Mucosa of rectum (tissue), 2 donors: ENCODE data around the gene DIPK1A.
"Not testable (repeated sequence)": the region's sequence is repeated elsewhere in the genome, so short reads cannot be mapped to it uniquely, and the experiment has no call there.

Experiments
- H3K27ac ChIP-seq, 2 donors: one replicate each; pipeline ENCODE4 v1.7.0; 2013; ENCODE audit warnings: inconsistent platforms in 2 of 2, low read depth in 2 of 2, low read length in 2 of 2
- H3K27me3 ChIP-seq, 2 donors: one replicate each; pipeline ENCODE4 v1.7.0; 2013; ENCODE audit warnings: low read length in 2 of 2; ENCODE audit not compliant: control insufficient read depth in 2 of 2, insufficient read depth in 2 of 2
- H3K36me3 ChIP-seq, 2 donors: one replicate each; pipeline ENCODE4 v1.7.0; 2013; ENCODE audit warnings: low read length in 2 of 2; ENCODE audit not compliant: control insufficient read depth in 2 of 2, insufficient read depth in 2 of 2
- H3K4me1 ChIP-seq, 2 donors: one replicate each; pipeline ENCODE4 v1.7.0; 2013; ENCODE audit warnings: low read length in 2 of 2, mild to moderate bottlenecking in 1 of 2; ENCODE audit not compliant: control insufficient read depth in 2 of 2, insufficient read depth in 2 of 2
- H3K4me3 ChIP-seq, 2 donors: one replicate each; pipeline ENCODE4 v1.7.0; 2013; ENCODE audit warnings: low read length in 2 of 2
- H3K9ac ChIP-seq, 2 donors: one replicate each; pipeline ENCODE4 v1.7.0; 2013; ENCODE audit warnings: low read length in 2 of 2, low read depth in 1 of 2, mild to moderate bottlenecking in 1 of 2
- H3K9me3 ChIP-seq, 2 donors: one replicate each; pipeline ENCODE4 v1.7.0; 2013; ENCODE audit warnings: low read length in 2 of 2; ENCODE audit not compliant: control insufficient read depth in 2 of 2
- donor health status: healthy.
- donor health status: Normal muscosa, but diverticular disease.

The DIPK1A gene

GRCh38 chr1:92980732-92981647 is 19.7 kb upstream of the DIPK1A start:
- Histone ChIP-seq H3K27ac (peak overlapping the region; percentile 62 to 70), H3K4me3 (no peak overlapping the region), H3K27me3 (no peaks in the 10 kb centered on the region), H3K9ac (no peak overlapping the region), H3K36me3 (no peaks in the 10 kb centered on the region), H3K4me1 (peaks cover 0 to 7% of the 10 kb centered on the region in 2 donors), H3K9me3 (no peaks in the 10 kb centered on the region)

GRCh38 chr1:92975551-92976232 is 14.4 kb upstream of the DIPK1A start:
- Histone ChIP-seq H3K27me3 (no peaks in the 10 kb centered on the region), H3K4me1 (peaks cover 0 to 6% of the 10 kb centered on the region in 2 donors), H3K9ac (no peak overlapping the region), H3K4me3 (no peak overlapping the region), H3K27ac (peak overlapping the region in 1 of 2 donors; percentile 32), H3K36me3 (no peaks in the 10 kb centered on the region), H3K9me3 (no peaks in the 10 kb centered on the region)

GRCh38 chr1:92974112-92974511 is 12.8 kb upstream of the DIPK1A start:
- not testable (repeated sequence) for H3K4me1 ChIP-seq, H3K9me3 ChIP-seq, H3K9ac ChIP-seq

DNA sequence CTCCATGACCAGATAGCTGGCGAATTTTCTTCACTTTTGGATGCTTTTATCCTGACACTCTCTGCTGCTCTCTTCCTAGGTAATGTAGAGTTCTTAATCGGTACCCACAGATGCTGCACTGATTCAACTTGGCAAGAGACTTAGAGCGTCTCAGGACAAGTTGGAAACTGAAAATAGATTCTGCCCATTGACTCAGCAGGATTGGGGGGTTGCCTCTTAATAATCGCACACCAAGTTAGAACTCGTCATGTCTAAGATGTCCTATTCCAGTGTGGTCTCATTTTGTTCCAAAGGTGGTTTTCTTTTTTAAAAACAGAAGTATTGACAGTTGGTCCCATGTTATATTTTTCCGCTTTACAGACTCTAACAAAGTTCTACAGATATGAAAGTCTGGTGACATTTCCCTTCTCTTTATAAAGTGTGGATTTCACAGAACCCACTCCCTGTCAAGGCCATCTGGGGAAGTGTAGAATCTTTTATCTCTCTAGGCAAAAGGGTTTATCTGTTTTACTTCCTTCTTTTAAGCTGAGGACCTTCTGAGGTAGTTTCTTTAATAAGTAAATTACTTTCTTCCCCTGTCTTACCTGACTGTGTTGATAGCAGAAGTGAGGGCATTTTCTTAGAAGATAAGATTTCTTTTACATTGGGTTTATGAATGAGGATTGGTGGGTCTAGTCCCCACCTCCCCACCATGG is 12.1 kb upstream of the DIPK1A start:
- no peaks in the 10 kb centered on the region for H3K27me3 ChIP-seq
- H3K36me3 ChIP-seq, result no peaks in the 10 kb centered on the region
- peaks cover 0 to 3% of the 10 kb centered on the region in 2 donors for H3K4me1 ChIP-seq
- peak overlapping the region in 1 of 2 donors; percentile 24 for H3K27ac ChIP-seq
- peak overlapping the region in 1 of 2 donors; percentile 8 for H3K4me3 ChIP-seq
- H3K9ac ChIP-seq, result no peak overlapping the region
- H3K9me3 ChIP-seq, result no peaks in the 10 kb centered on the region

More at GRCh38 chr1:92974112-92974511, 12.8 kb upstream of the DIPK1A start:
- H3K27me3 ChIP-seq, H3K36me3 ChIP-seq, H3K4me3 ChIP-seq: not testable (repeated sequence)
- peak overlapping the region in 1 of 2 donors; percentile 49 for H3K27ac ChIP-seq

- H3K27me3 ChIP-seq, result no peaks in the 10 kb centered on the region
- no peak overlapping the region for H3K4me3 ChIP-seq
- no peak overlapping the region for H3K9ac ChIP-seq
- H3K9me3 ChIP-seq, result no peaks in the 10 kb centered on the region
- H3K27ac ChIP-seq, result no peak overlapping the region
- H3K36me3 ChIP-seq, result no peaks in the 10 kb centered on the region
- H3K4me1 ChIP-seq, result peaks cover 0 to 7% of the 10 kb centered on the region in 2 donors
These were observed 11.3 kb upstream of the DIPK1A start for GRCh38 chr1:92972409-92973129.

DNA sequence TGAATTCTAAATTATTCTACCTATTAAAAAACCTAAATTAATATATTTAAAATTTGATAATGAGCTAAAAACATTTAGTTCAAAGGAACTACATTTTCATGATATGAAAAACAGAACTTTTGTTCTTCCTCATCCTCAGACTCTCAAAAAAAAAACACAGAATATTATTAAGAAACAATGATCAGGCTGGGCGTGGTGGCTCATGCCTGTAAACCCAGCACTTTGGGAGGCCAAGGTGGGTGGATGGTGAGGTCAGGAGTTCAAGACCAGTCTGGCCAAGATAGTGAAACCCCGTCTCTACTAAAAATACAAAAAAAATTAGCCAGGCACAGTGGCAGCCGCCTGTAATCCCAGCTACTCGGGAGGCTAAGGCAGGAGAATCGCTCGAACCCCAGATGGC is 10.7 kb upstream of the DIPK1A start:
- H3K27me3 ChIP-seq, H3K4me3 ChIP-seq, H3K9me3 ChIP-seq, H3K36me3 ChIP-seq, H3K27ac ChIP-seq, H3K9ac ChIP-seq, H3K4me1 ChIP-seq: not testable (repeated sequence)

DNA sequence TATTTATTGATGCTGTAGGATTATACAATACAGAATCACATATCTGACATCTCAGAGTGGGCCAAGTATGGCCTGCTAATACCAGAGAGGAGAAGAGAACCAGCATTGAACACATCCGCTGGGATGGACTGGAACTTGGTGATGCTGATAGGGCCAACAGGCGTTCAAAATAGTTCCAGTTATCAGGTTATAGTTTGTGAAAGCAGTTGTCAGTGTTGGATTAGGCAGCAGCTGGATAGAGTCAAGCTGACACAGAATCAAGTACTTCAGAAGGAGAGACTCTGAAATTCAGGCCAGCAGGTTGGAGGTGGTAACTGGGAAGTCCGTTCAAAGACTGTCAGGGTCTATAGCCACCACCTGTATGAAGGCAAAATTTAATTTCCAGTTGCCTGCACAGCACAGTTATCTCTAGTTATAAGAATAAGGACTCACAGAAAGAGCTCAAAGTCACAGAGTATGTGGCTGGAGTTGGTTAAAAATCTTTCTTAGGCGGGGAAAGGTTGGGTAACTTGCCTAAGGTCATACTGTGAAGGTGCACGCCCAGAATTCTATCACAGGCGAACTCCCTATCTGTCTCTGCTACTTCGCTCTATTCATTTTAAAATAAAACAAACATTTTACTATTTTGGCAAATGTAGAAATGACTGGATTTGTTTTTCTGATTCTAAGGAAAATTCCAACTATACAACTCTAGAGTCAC is 9.9 kb upstream of the DIPK1A start:
- peaks cover 0 to 7% of the 10 kb centered on the region in 2 donors for H3K4me1 ChIP-seq
- H3K27ac ChIP-seq, result no peak overlapping the region
- no peaks in the 10 kb centered on the region for H3K36me3 ChIP-seq
- no peaks in the 10 kb centered on the region for H3K9me3 ChIP-seq
- H3K27me3 ChIP-seq, result no peaks in the 10 kb centered on the region
- H3K4me3 ChIP-seq, result no peak overlapping the region
- no peak overlapping the region for H3K9ac ChIP-seq

GRCh38 chr1:92969517-92969916 is 8.3 kb upstream of the DIPK1A start:
- Histone ChIP-seq H3K9me3 (no peaks in the 10 kb centered on the region), H3K9ac (no peak overlapping the region), H3K36me3 (no peaks in the 10 kb centered on the region), H3K4me1 (peaks cover 0 to 7% of the 10 kb centered on the region in 2 donors), H3K27me3 (no peaks in the 10 kb centered on the region), H3K27ac (no peak overlapping the region), H3K4me3 (no peak overlapping the region)
